Measurements from ENCODE around the gene KCP.

DNA sequence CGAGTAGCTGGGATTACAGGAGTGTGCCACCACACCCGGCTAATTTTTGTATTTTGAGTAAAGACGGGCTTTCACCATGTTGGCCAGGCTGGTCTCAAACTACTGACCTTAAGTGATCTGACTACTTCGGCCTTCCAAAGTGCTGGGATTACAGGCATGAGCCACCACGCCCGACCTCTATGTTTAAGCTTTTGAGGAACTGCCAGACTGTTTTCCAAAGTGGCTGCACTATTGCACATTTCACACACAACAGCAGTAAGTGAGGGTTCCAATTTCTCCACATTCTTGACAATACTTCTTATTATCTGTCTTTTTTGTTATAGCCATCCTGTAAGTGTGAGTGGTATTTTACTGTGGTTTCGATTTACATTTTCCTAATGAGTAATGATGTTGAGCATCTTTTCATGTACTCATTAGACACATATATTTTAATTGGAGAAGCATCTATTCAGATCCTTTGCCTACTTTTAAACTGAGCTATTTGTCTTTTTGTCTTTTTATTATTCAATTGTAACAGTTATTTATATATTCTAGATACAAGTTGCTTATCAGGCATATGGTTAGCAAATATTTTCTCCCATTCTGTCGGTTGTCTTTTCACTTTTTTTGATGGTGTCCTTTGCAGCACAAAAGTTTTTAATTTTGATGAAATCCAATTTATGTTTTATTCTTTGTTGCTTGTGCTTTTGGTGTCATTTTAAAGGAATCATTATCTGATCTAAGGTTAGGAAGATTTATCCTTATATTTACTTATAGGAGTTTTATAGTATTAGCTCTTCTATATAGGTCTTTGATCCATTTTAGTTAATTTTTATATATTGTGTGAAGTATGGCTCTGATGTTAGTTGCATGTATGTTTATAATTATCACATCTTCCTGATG, 14.4 kb upstream of the KCP start:
- no peak for TF ChIP-seq POLR2AphosphoS5 (IDR thresholded peaks at IDR 0.05; ENCODE audit: borderline replicate concordance, low read depth, low read length)
- no peak for TF ChIP-seq EZH2 (IDR thresholded peaks at IDR 0.05)
- TF ChIP-seq FOXP2 (optimal IDR thresholded peaks at IDR 0.05; ENCODE audit: control extremely low read depth, extremely low read length, insufficient read depth) = no peak
